ENCODE data around the gene LRIG1. TPM values are rescaled to one million over a fixed set of nuclear protein-coding genes. Genes with fewer than 3 reads are reported as not detected.

LRIG1 gene
- total RNA-seq, 1 experiment from 2014 or later: 17.2 TPM

GRCh38 chr3:66487465-66487864 is 13.4 kb downstream of the LRIG1 start:
- H3K27me3 Mint-ChIP-seq (ENCODE audit: insufficient read depth, unreplicated experiment): no peaks in the 10 kb centered on the region
- intact Hi-C loops (cut with micrococcal nuclease): no loop called here
- no TSS peak for BruUV-seq (replicated peaks)
- no peaks in the 10 kb centered on the region for H3K9me3 Mint-ChIP-seq (ENCODE audit: unreplicated experiment)
- H3K36me3 Mint-ChIP-seq (ENCODE audit: insufficient read depth, unreplicated experiment): peaks cover 9% of the 10 kb centered on the region
- POLR2A ChIA-PET: interaction anchor here (1.1 to 1.5 kb wide), 2 partner anchors 14 to 276 kb away, joined by 3 to 5 read pairs; no protein-coding TSS in a partner anchor
- DNase-seq (ENCODE audit: unreplicated experiment): no peak
- no peak overlapping the region for H3K4me3 Mint-ChIP-seq (ENCODE audit: unreplicated experiment)
- H3K27ac Mint-ChIP-seq (ENCODE audit: low read depth, unreplicated experiment): peak overlapping the region; percentile 41
- TF ChIP-seq CTCF (IDR thresholded peaks at IDR 0.05; ENCODE audit: unreplicated experiment): no peak
- CTCF ChIA-PET: interaction anchor here (0.7 to 3.4 kb wide), 2 partner anchors 40 to 80 kb away, joined by 3 to 17 read pairs; no protein-coding TSS in a partner anchor
- H3K4me1 Mint-ChIP-seq (ENCODE audit: insufficient read depth, unreplicated experiment): peaks cover 29% of the 10 kb centered on the region

GRCh38 chr3:66486646-66487045 is 14.2 kb downstream of the LRIG1 start:
- POLR2A ChIA-PET: interaction anchor here (0.6 to 1.5 kb wide), 6 partner anchors 10 to 276 kb away, joined by 3 to 5 read pairs (median 4); partner anchors contain the start of gene LRIG1
- BruUV-seq (replicated peaks): no TSS peak
- Mint-ChIP-seq H3K27me3 (ENCODE audit: insufficient read depth, unreplicated experiment) (no peaks in the 10 kb centered on the region), H3K4me1 (ENCODE audit: insufficient read depth, unreplicated experiment) (peaks cover 24% of the 10 kb centered on the region), H3K9me3 (ENCODE audit: unreplicated experiment) (no peaks in the 10 kb centered on the region), H3K36me3 (ENCODE audit: insufficient read depth, unreplicated experiment) (peaks cover 9% of the 10 kb centered on the region), H3K4me3 (ENCODE audit: unreplicated experiment) (no peak overlapping the region), H3K27ac (ENCODE audit: low read depth, unreplicated experiment) (peak overlapping the region; percentile 41)
- peak; percentile 16 for DNase-seq (ENCODE audit: unreplicated experiment)
- TF ChIP-seq CTCF (IDR thresholded peaks at IDR 0.05; ENCODE audit: unreplicated experiment): no peak
- CTCF ChIA-PET: interaction anchor here (0.5 to 3.4 kb wide), 2 partner anchors 79 to 448 kb away, joined by 3 to 17 read pairs; no protein-coding TSS in a partner anchor
- intact Hi-C loops (cut with micrococcal nuclease): no loop called here

GRCh38 chr3:66486202-66486601 is 14.6 kb downstream of the LRIG1 start:
- Mint-ChIP-seq H3K27me3 (ENCODE audit: insufficient read depth, unreplicated experiment) (no peaks in the 10 kb centered on the region), H3K4me1 (ENCODE audit: insufficient read depth, unreplicated experiment) (peaks cover 24% of the 10 kb centered on the region), H3K36me3 (ENCODE audit: insufficient read depth, unreplicated experiment) (peaks cover 9% of the 10 kb centered on the region), H3K4me3 (ENCODE audit: unreplicated experiment) (no peak overlapping the region), H3K9me3 (ENCODE audit: unreplicated experiment) (no peaks in the 10 kb centered on the region), H3K27ac (ENCODE audit: low read depth, unreplicated experiment) (peak overlapping the region; percentile 59)
- intact Hi-C loops (cut with micrococcal nuclease): no loop called here
- POLR2A ChIA-PET: interaction anchor here (0.6 to 1.5 kb wide), 5 partner anchors 10 to 58 kb away, joined by 3 to 5 read pairs (median 4); partner anchors contain the start of gene LRIG1
- CTCF ChIA-PET: interaction anchor here (0.5 to 3.4 kb wide), 4 partner anchors 79 to 448 kb away, joined by 3 to 17 read pairs (median 3); no protein-coding TSS in a partner anchor
- DNase-seq (ENCODE audit: unreplicated experiment): no peak
- no peak for TF ChIP-seq CTCF (IDR thresholded peaks at IDR 0.05; ENCODE audit: unreplicated experiment)
- no TSS peak for BruUV-seq (replicated peaks)

GRCh38 chr3:66485291-66485968 is 15.4 kb downstream of the LRIG1 start:
- ChIA-PET POLR2A (interaction anchor here (1.3 kb wide), 1 partner anchor 44 kb away, joined by 4 read pairs; no protein-coding TSS in a partner anchor), CTCF (interaction anchor here (0.6 to 3.4 kb wide), 3 partner anchors 78 to 331 kb away, joined by 3 to 17 read pairs (median 3); no protein-coding TSS in a partner anchor)
- Mint-ChIP-seq H3K4me1 (ENCODE audit: insufficient read depth, unreplicated experiment) (peaks cover 24% of the 10 kb centered on the region), H3K36me3 (ENCODE audit: insufficient read depth, unreplicated experiment) (peaks cover 9% of the 10 kb centered on the region), H3K4me3 (ENCODE audit: unreplicated experiment) (no peak overlapping the region), H3K27me3 (ENCODE audit: insufficient read depth, unreplicated experiment) (no peaks in the 10 kb centered on the region), H3K9me3 (ENCODE audit: unreplicated experiment) (no peaks in the 10 kb centered on the region), H3K27ac (ENCODE audit: low read depth, unreplicated experiment) (peak overlapping the region; percentile 59)
- BruUV-seq (replicated peaks): no TSS peak
- intact Hi-C loops (cut with micrococcal nuclease): no loop called here
- TF ChIP-seq CTCF (IDR thresholded peaks at IDR 0.05; ENCODE audit: unreplicated experiment): no peak
- DNase-seq (ENCODE audit: unreplicated experiment): no peak

Data from MCF 10A (cell line).